ENCODE measurements around the gene CEP170B.
"Not testable (repeated sequence)": the region's sequence is repeated elsewhere in the genome, so short reads cannot be mapped to it uniquely, and the experiment has no call there.

Gene CEP170B

GRCh38 chr14:104940526-104941150, 75.6 kb downstream of the CEP170B start:
- in situ Hi-C loops (cut with HindIII; ENCODE audit: low sequenced_read_pairs), result no loop called here

GRCh38 chr14:104941508-104942365, 76.7 kb downstream of the CEP170B start:
- in situ Hi-C loops (cut with HindIII; ENCODE audit: low sequenced_read_pairs), result no loop called here

GRCh38 chr14:104942586-104942985, 77.5 kb downstream of the CEP170B start:
- in situ Hi-C loops (cut with HindIII; ENCODE audit: low sequenced_read_pairs), result no loop called here

- in situ Hi-C loops (cut with HindIII; ENCODE audit: low sequenced_read_pairs), result not testable (repeated sequence)
These were observed 78.3 kb downstream of the CEP170B start for GRCh38 chr14:104943216-104944015.

- in situ Hi-C loops (cut with HindIII; ENCODE audit: low sequenced_read_pairs), result not testable (repeated sequence)
These were observed 78.9 kb downstream of the CEP170B start for GRCh38 chr14:104944016-104944308.

- in situ Hi-C loops (cut with HindIII; ENCODE audit: low sequenced_read_pairs), result not testable (repeated sequence)
These were observed 79.6 kb downstream of the CEP170B start for GRCh38 chr14:104944436-104945205.

GRCh38 chr14:104945266-104945665, 80.2 kb downstream of the CEP170B start:
- in situ Hi-C loops (cut with HindIII; ENCODE audit: low sequenced_read_pairs), result not testable (repeated sequence)
